ENCODE data around the gene MCC.

The MCC gene

GRCh38 chr5:113090336-113091106, 397.7 kb downstream of the MCC start:
- Histone ChIP-seq H3K27ac (ENCODE audit: low read depth, low read length) (no peak overlapping the region), H3K4me3 (ENCODE audit: low read depth in 1 of 2, low read length in 2 of 2) (peak overlapping the region; percentile 9 to 25)

GRCh38 chr5:113089653-113090335, 398.5 kb downstream of the MCC start:
- Histone ChIP-seq H3K9ac (ENCODE audit: low read length) (no peak overlapping the region), H3K27me3 (ENCODE audit: control insufficient read depth in 1 of 2, insufficient read depth in 2 of 2, low read length in 2 of 2) (no peaks in the 10 kb centered on the region), H3K4me1 (ENCODE audit: insufficient read depth, low read length) (peaks cover 5% of the 10 kb centered on the region), H3K9me3 (ENCODE audit: low read length) (no peaks in the 10 kb centered on the region), H3K27ac (ENCODE audit: low read depth, low read length) (no peak overlapping the region), H3K36me3 (ENCODE audit: insufficient read depth, low read length) (no peaks in the 10 kb centered on the region), H3K4me3 (ENCODE audit: low read depth in 1 of 2, low read length in 2 of 2) (peak overlapping the region; percentile 9 to 25)

More at GRCh38 chr5:113090336-113091106, 397.7 kb downstream of the MCC start:
- Histone ChIP-seq H3K9me3 (ENCODE audit: low read length) (no peaks in the 10 kb centered on the region), H3K27me3 (ENCODE audit: control insufficient read depth in 1 of 2, insufficient read depth in 2 of 2, low read length in 2 of 2) (no peaks in the 10 kb centered on the region), H3K4me1 (ENCODE audit: insufficient read depth, low read length) (peaks cover 5% of the 10 kb centered on the region), H3K36me3 (ENCODE audit: insufficient read depth, low read length) (no peaks in the 10 kb centered on the region), H3K9ac (ENCODE audit: low read length) (no peak overlapping the region)

GRCh38 chr5:113087976-113088514, 400.2 kb downstream of the MCC start:
- Histone ChIP-seq H3K4me3 (ENCODE audit: low read depth in 1 of 2, low read length in 2 of 2) (no peak overlapping the region), H3K4me1 (ENCODE audit: insufficient read depth, low read length) (peaks cover 5% of the 10 kb centered on the region), H3K36me3 (ENCODE audit: insufficient read depth, low read length) (peaks cover 3% of the 10 kb centered on the region), H3K27me3 (ENCODE audit: control insufficient read depth in 1 of 2, insufficient read depth in 2 of 2, low read length in 2 of 2) (no peaks in the 10 kb centered on the region), H3K9me3 (ENCODE audit: low read length) (no peaks in the 10 kb centered on the region), H3K27ac (ENCODE audit: low read depth, low read length) (no peak overlapping the region), H3K9ac (ENCODE audit: low read length) (no peak overlapping the region)

DNA sequence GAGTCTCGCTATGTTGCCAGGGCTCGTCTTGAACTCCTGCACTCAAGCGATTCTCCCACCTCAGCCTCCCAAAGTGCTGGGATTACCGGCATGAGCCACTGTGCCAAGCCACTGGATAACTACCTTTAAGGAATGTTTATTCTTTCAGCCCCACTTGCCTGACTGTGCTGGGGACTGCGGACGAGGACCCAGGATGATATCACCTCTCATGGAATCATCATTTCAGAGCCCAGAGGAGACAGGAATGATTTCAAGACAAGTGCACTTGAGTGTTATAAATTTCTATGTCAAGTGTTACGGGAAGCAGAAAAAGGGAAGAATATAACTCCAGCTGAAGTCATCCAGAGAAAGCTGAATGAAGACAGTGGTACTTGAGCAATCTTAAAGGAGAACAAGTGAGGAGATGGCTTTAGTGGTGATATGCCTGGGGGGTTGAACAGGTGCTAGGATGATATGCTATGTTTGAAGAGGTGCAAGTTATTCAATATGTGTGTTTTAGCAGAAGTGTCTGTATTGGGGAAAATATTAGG, 402.3 kb downstream of the MCC start:
- Histone ChIP-seq H3K27me3 (ENCODE audit: control insufficient read depth in 1 of 2, insufficient read depth in 2 of 2, low read length in 2 of 2) (no peaks in the 10 kb centered on the region), H3K9me3 (ENCODE audit: low read length) (no peaks in the 10 kb centered on the region), H3K27ac (ENCODE audit: low read depth, low read length) (no peak overlapping the region), H3K4me1 (ENCODE audit: insufficient read depth, low read length) (peaks cover 5% of the 10 kb centered on the region), H3K9ac (ENCODE audit: low read length) (no peak overlapping the region), H3K36me3 (ENCODE audit: insufficient read depth, low read length) (peaks cover 3% of the 10 kb centered on the region), H3K4me3 (ENCODE audit: low read depth in 1 of 2, low read length in 2 of 2) (no peak overlapping the region)

- Histone ChIP-seq H3K36me3 (ENCODE audit: insufficient read depth, low read length) (peaks cover 3% of the 10 kb centered on the region), H3K9me3 (ENCODE audit: low read length) (no peaks in the 10 kb centered on the region), H3K4me3 (ENCODE audit: low read depth in 1 of 2, low read length in 2 of 2) (no peak overlapping the region), H3K4me1 (ENCODE audit: insufficient read depth, low read length) (peaks cover 4% of the 10 kb centered on the region), H3K9ac (ENCODE audit: low read length) (no peak overlapping the region), H3K27me3 (ENCODE audit: control insufficient read depth in 1 of 2, insufficient read depth in 2 of 2, low read length in 2 of 2) (no peaks in the 10 kb centered on the region), H3K27ac (ENCODE audit: low read depth, low read length) (no peak overlapping the region)
These were observed 403.2 kb downstream of the MCC start for GRCh38 chr5:113085084-113085414.

- H3K4me3 ChIP-seq (ENCODE audit: low read depth in 1 of 2, low read length in 2 of 2) = no peak overlapping the region
- H3K9me3 ChIP-seq (ENCODE audit: low read length) = no peaks in the 10 kb centered on the region
- H3K4me1 ChIP-seq (ENCODE audit: insufficient read depth, low read length) = no peaks in the 10 kb centered on the region
- no peaks in the 10 kb centered on the region for H3K27me3 ChIP-seq (ENCODE audit: control insufficient read depth in 1 of 2, insufficient read depth in 2 of 2, low read length in 2 of 2)
- peaks cover 3% of the 10 kb centered on the region for H3K36me3 ChIP-seq (ENCODE audit: insufficient read depth, low read length)
- no peak overlapping the region for H3K9ac ChIP-seq (ENCODE audit: low read length)
- H3K27ac ChIP-seq (ENCODE audit: low read depth, low read length) = no peak overlapping the region
These were observed 403.7 kb downstream of the MCC start for GRCh38 chr5:113084402-113085083.

GRCh38 chr5:113083481-113083880, 404.8 kb downstream of the MCC start:
- Histone ChIP-seq H3K4me3 (ENCODE audit: low read depth in 1 of 2, low read length in 2 of 2) (no peak overlapping the region), H3K9ac (ENCODE audit: low read length) (no peak overlapping the region), H3K27ac (ENCODE audit: low read depth, low read length) (no peak overlapping the region), H3K4me1 (ENCODE audit: insufficient read depth, low read length) (no peaks in the 10 kb centered on the region), H3K36me3 (ENCODE audit: insufficient read depth, low read length) (peaks cover 3% of the 10 kb centered on the region), H3K27me3 (ENCODE audit: control insufficient read depth in 1 of 2, insufficient read depth in 2 of 2, low read length in 2 of 2) (no peaks in the 10 kb centered on the region), H3K9me3 (ENCODE audit: low read length) (no peaks in the 10 kb centered on the region)

DNA sequence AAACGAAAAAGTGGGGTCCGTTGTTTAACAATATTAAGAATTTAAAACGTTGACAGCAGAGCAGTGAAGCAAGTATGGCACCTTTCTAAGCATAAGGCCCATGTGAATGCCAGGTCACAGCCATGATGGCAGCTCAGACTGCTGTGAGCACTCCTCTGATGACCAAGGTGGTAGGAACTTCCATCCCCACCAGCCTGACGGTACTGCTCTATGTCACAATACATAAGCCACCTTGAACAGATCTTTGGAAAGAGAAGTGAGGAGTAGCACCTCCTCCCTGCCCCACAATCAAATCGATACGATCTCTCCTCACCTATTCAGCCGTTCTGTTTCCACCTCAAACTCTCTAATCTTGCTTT, 405.7 kb downstream of the MCC start:
- no peaks in the 10 kb centered on the region for H3K9me3 ChIP-seq (ENCODE audit: low read length)
- peaks cover 3% of the 10 kb centered on the region for H3K36me3 ChIP-seq (ENCODE audit: insufficient read depth, low read length)
- no peaks in the 10 kb centered on the region for H3K27me3 ChIP-seq (ENCODE audit: control insufficient read depth in 1 of 2, insufficient read depth in 2 of 2, low read length in 2 of 2)
- no peaks in the 10 kb centered on the region for H3K4me1 ChIP-seq (ENCODE audit: insufficient read depth, low read length)
- H3K27ac ChIP-seq (ENCODE audit: low read depth, low read length) = no peak overlapping the region
- H3K9ac ChIP-seq (ENCODE audit: low read length) = no peak overlapping the region
- H3K4me3 ChIP-seq (ENCODE audit: low read depth in 1 of 2, low read length in 2 of 2) = no peak overlapping the region

GRCh38 chr5:113081881-113082546, 406.2 kb downstream of the MCC start:
- H3K4me3 ChIP-seq (ENCODE audit: low read depth in 1 of 2, low read length in 2 of 2) = no peak overlapping the region
- peaks cover 3% of the 10 kb centered on the region for H3K36me3 ChIP-seq (ENCODE audit: insufficient read depth, low read length)
- H3K27ac ChIP-seq (ENCODE audit: low read depth, low read length) = no peak overlapping the region
- no peaks in the 10 kb centered on the region for H3K4me1 ChIP-seq (ENCODE audit: insufficient read depth, low read length)
- H3K9ac ChIP-seq (ENCODE audit: low read length) = no peak overlapping the region
- H3K27me3 ChIP-seq (ENCODE audit: control insufficient read depth in 1 of 2, insufficient read depth in 2 of 2, low read length in 2 of 2) = no peaks in the 10 kb centered on the region
- no peaks in the 10 kb centered on the region for H3K9me3 ChIP-seq (ENCODE audit: low read length)

DNA sequence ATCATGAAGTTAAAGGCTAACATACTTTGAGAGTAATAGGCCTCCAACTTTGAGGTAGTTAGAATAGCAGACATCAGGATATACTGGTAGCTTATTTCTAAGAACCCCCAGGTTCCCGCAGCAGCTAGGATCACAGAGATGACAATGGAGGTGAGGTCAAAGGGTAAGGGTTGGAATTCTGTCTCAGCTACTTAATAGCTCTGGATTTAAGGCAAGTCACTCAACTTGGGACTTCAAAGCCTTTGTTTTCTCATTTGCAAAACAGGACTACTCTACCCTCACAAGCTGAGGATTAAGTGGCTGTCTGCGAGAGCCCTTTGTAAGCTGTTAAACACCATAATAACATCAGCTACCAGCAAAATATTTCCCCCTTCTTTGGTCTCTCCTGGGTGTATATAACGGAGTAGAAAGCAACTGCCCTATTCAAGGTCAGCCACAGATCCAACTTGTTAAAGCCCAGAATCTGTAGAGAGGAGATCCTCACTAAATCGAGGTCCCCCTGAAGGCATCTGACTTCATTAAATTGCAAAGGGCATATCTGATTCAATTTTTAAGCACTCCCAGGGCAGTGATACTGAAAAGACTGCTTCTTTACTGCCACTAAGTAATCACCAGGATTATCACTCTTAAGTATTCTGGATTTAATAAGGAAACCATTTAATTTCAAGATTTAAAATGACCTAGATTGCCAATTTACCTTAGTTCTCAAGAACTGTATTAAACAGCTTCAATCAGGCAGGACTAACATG, 407.0 kb downstream of the MCC start:
- Histone ChIP-seq H3K27me3 (ENCODE audit: control insufficient read depth in 1 of 2, insufficient read depth in 2 of 2, low read length in 2 of 2) (no peaks in the 10 kb centered on the region), H3K9ac (ENCODE audit: low read length) (no peak overlapping the region), H3K36me3 (ENCODE audit: insufficient read depth, low read length) (peaks cover 3% of the 10 kb centered on the region), H3K4me3 (ENCODE audit: low read depth in 1 of 2, low read length in 2 of 2) (no peak overlapping the region), H3K9me3 (ENCODE audit: low read length) (no peaks in the 10 kb centered on the region), H3K4me1 (ENCODE audit: insufficient read depth, low read length) (no peaks in the 10 kb centered on the region), H3K27ac (ENCODE audit: low read depth, low read length) (no peak overlapping the region)

Measured in muscle layer of colon (tissue), 2 donors.